DOHH2 (cell line): ENCODE data around the gene SF3B6.

ENCODE experiments used
- CTCF ChIP-seq: fragments of 200-600 bp; sonication (generic); IDR thresholded peaks from one replicate; pipeline ENCODE4 v1.5.1; 2014; ENCODE audit warnings: antibody characterized with exemption, mild to moderate bottlenecking, low read depth, low read length; ENCODE audit not compliant: poor library complexity, severe bottlenecking
- EZH2phosphoT487 ChIP-seq: fragments of 200-600 bp; sonication (generic); IDR thresholded peaks from 2 replicates; pipeline ENCODE4 v1.6.1; 2017; ENCODE audit warnings: borderline replicate concordance, mild to moderate bottlenecking, antibody characterized with exemption, low read length, moderate library complexity, mixed read lengths

- TF ChIP-seq CTCF (no peak), EZH2phosphoT487 (no peak)
These were observed 3.9 kb downstream of the SF3B6 start for GRCh38 chr2:24072259-24072658.
